Neuronal stem cell (in vitro differentiated cells): ENCODE results near the gene CCDC195.

ENCODE experiments used
- DNase-seq: peaks from one replicate; pipeline ENCODE4 v3.0.0-alpha.2; 2013; ENCODE audit warnings: low spot score
- H2AFZ ChIP-seq: one replicate; pipeline ENCODE4 v1.6.1; 2013; ENCODE audit warnings: mild to moderate bottlenecking, low read length, inconsistent platforms
- H2AK5ac ChIP-seq: 2 replicates; pipeline ENCODE4 v1.6.1; 2013; ENCODE audit warnings: low read depth, mild to moderate bottlenecking, inconsistent platforms, low read length, moderate library complexity, mixed read lengths
- H2BK120ac ChIP-seq: 2 replicates; pipeline ENCODE4 v1.6.1; 2013; ENCODE audit warnings: low read depth, mild to moderate bottlenecking, inconsistent platforms, low read length, moderate library complexity, mixed read lengths
- H2BK12ac ChIP-seq: one replicate; pipeline ENCODE4 v1.6.1; 2013; ENCODE audit warnings: low read length, inconsistent platforms
- H2BK15ac ChIP-seq: 2 replicates; pipeline ENCODE4 v1.6.1; 2013; ENCODE audit warnings: mild to moderate bottlenecking, low read length, inconsistent platforms, mixed read lengths
- H2BK5ac ChIP-seq: one replicate; pipeline ENCODE4 v1.6.1; 2013; ENCODE audit warnings: inconsistent platforms, mild to moderate bottlenecking, low read length, moderate library complexity
- H3K14ac ChIP-seq: one replicate; pipeline ENCODE4 v1.6.1; 2013; ENCODE audit warnings: low read length, inconsistent platforms
- H3K18ac ChIP-seq: 2 replicates; pipeline ENCODE4 v1.6.1; 2013; ENCODE audit warnings: low read length, inconsistent platforms
- H3K23ac ChIP-seq: 2 replicates; pipeline ENCODE4 v1.6.1; 2013; ENCODE audit warnings: low read depth, mild to moderate bottlenecking, mixed read lengths, low read length, inconsistent platforms; ENCODE audit not compliant: poor library complexity
- H3K27ac ChIP-seq: replicated peaks from 3 replicates; pipeline ENCODE4 v1.5.1; 2013; ENCODE audit warnings: low read length, inconsistent platforms
- H3K27me3 ChIP-seq, 3 experiments: 2 replicates each; pipeline ENCODE4 v1.6.1; 2013; ENCODE audit warnings: low read length in 3 of 3, mild to moderate bottlenecking in 2 of 3, inconsistent platforms in 1 of 3, low read depth in 1 of 3, mixed read lengths in 1 of 3, moderate library complexity in 1 of 3; ENCODE audit not compliant: control insufficient read depth in 3 of 3, insufficient read depth in 3 of 3
- H3K36me3 ChIP-seq, 2 donors: replicated peaks in 1 of 2; 2 replicates each; pipeline ENCODE4 v1.6.1; 2013; ENCODE audit warnings: low read length in 2 of 2; ENCODE audit not compliant: control insufficient read depth in 2 of 2, insufficient read depth in 2 of 2
- H3K4ac ChIP-seq: 2 replicates; pipeline ENCODE4 v1.6.1; 2013; ENCODE audit warnings: inconsistent platforms, mild to moderate bottlenecking, low read length, moderate library complexity
- H3K4me1 ChIP-seq, 2 donors: 1 replicate in 1 of 2; 2 replicates in 1 of 2; pipeline ENCODE4 v1.6.1; 2013; ENCODE audit warnings: low read length in 2 of 2, low read depth in 1 of 2; ENCODE audit not compliant: control insufficient read depth in 2 of 2, insufficient read depth in 1 of 2
- H3K4me2 ChIP-seq: one replicate; pipeline ENCODE4 v1.6.1; 2013; ENCODE audit warnings: mild to moderate bottlenecking, low read length, inconsistent platforms; ENCODE audit not compliant: insufficient read depth, poor library complexity, severe bottlenecking
- H3K4me3 ChIP-seq, 2 donors: 2 replicates each; pipeline ENCODE4 v1.5.1; 2013; ENCODE audit warnings: low read length in 2 of 2, mild to moderate bottlenecking in 2 of 2, inconsistent platforms in 1 of 2, moderate library complexity in 1 of 2
- H3K79me1 ChIP-seq: one replicate; pipeline ENCODE4 v1.6.1; 2013; ENCODE audit warnings: low read depth, mild to moderate bottlenecking, inconsistent platforms, low read length, moderate library complexity
- H3K9ac ChIP-seq: one replicate; pipeline ENCODE4 v1.6.1; 2013; ENCODE audit warnings: mild to moderate bottlenecking, low read depth, low read length, inconsistent platforms; ENCODE audit not compliant: poor library complexity
- H3K9me3 ChIP-seq, 2 donors: replicated peaks in 1 of 2; 2 replicates each; pipeline versions ENCODE3 to v1.6.1; 2013; ENCODE audit warnings: low read length in 2 of 2, mild to moderate bottlenecking in 2 of 2, inconsistent platforms in 1 of 2, low read depth in 1 of 2, mixed read lengths in 1 of 2, moderate library complexity in 1 of 2; ENCODE audit not compliant: control insufficient read depth in 2 of 2, insufficient read depth in 1 of 2
- H4K8ac ChIP-seq: one replicate; pipeline ENCODE4 v1.6.1; 2013; ENCODE audit warnings: low read depth, mild to moderate bottlenecking, inconsistent platforms, low read length, moderate library complexity
- H4K91ac ChIP-seq: one replicate; pipeline ENCODE4 v1.6.1; 2013; ENCODE audit warnings: low read length, low read depth, mild to moderate bottlenecking, inconsistent platforms; ENCODE audit not compliant: poor library complexity
- WGBS, 2 donors: extraction: QIAGEN DNeasy Blood & Tissue Kit; methylation state at CpG; one replicate each; pipeline ENCODE4 v1.1.7; 2013; ENCODE audit warnings: missing lambda C conversion rate in 2 of 2, mixed read lengths in 1 of 2; ENCODE audit not compliant: insufficient read length in 2 of 2, insufficient replicate concordance in 1 of 2; ENCODE audit errors: extremely low coverage in 2 of 2; 5-methylcytosine and 5-hydroxymethylcytosine counted together

The CCDC195 gene

GRCh38 chr2:224711859-224712665, 4.1 kb downstream of the CCDC195 start:
- Histone ChIP-seq H3K14ac (no peak overlapping the region), H3K9ac (no peak overlapping the region), H3K79me1 (no peaks in the 10 kb centered on the region), H3K4me1 (no peaks in the 10 kb centered on the region), H3K9me3 (no peaks in the 10 kb centered on the region), H4K8ac (no peak overlapping the region), H3K4me2 (no peak overlapping the region), H3K27me3 (no peaks in the 10 kb centered on the region), H4K91ac (no peak overlapping the region), H2BK15ac (no peak overlapping the region), H3K4me3 (no peak overlapping the region), H3K4ac (no peak overlapping the region), H3K36me3 (no peaks in the 10 kb centered on the region), H2AFZ (no peak overlapping the region), H2BK12ac (no peak overlapping the region), H2BK5ac (no peak overlapping the region), H3K27ac (no peak overlapping the region), H2AK5ac (no peak overlapping the region), H2BK120ac (no peak overlapping the region), H3K23ac (no peak overlapping the region), H3K18ac (no peak overlapping the region)
- WGBS, 2 donors = no CpG with 5 or more reads among the region's 10 CpGs
- DNase-seq = no peak

- Histone ChIP-seq H3K79me1 (no peaks in the 10 kb centered on the region), H3K18ac (no peak overlapping the region), H2BK120ac (no peak overlapping the region), H3K27ac (no peak overlapping the region), H4K8ac (no peak overlapping the region), H2BK5ac (no peak overlapping the region), H3K4me1 (no peaks in the 10 kb centered on the region), H4K91ac (no peak overlapping the region), H3K4me2 (no peak overlapping the region), H2AK5ac (no peak overlapping the region), H2BK12ac (no peak overlapping the region), H3K9me3 (no peaks in the 10 kb centered on the region), H2BK15ac (no peak overlapping the region), H3K9ac (no peak overlapping the region), H3K4me3 (no peak overlapping the region), H3K4ac (no peak overlapping the region), H3K23ac (no peak overlapping the region), H3K36me3 (no peaks in the 10 kb centered on the region), H3K14ac (no peak overlapping the region), H2AFZ (no peak overlapping the region), H3K27me3 (no peaks in the 10 kb centered on the region)
- no peak for DNase-seq
- WGBS, 2 donors = no CpG with 5 or more reads among the region's 3 CpGs
Observed at GRCh38 chr2:224711381-224711780, 4.8 kb downstream of the CCDC195 start.

DNA sequence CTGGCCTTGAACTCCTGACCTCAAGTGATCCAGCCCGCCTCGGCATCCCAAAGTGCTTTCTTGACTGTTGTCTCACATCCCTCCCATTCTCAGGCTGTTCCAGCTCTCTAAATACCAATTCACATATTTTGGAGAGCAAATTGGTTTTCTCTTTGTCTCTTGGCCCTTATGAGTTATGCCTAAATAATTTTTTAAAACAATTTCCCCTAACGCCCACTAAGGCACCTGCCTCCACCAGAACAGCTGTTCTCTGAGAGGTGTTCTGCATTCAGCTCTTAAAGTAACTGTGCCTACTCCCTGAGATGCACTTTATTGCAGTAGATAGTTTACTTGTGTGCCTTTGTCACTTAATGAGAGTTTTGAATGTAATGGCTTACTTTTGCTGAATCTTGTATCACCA, 6.9 kb downstream of the CCDC195 start:
- Histone ChIP-seq H4K8ac (no peak overlapping the region), H2BK120ac (no peak overlapping the region), H3K9me3 (no peaks in the 10 kb centered on the region), H3K27me3 (no peaks in the 10 kb centered on the region), H3K4me1 (no peaks in the 10 kb centered on the region), H2AK5ac (no peak overlapping the region), H3K4me2 (no peak overlapping the region), H3K4ac (no peak overlapping the region), H4K91ac (no peak overlapping the region), H2BK5ac (no peak overlapping the region), H3K23ac (no peak overlapping the region), H3K36me3 (no peaks in the 10 kb centered on the region), H2BK12ac (no peak overlapping the region), H2AFZ (no peak overlapping the region), H2BK15ac (no peak overlapping the region), H3K14ac (no peak overlapping the region), H3K4me3 (no peak overlapping the region), H3K27ac (no peak overlapping the region), H3K79me1 (no peaks in the 10 kb centered on the region), H3K18ac (no peak overlapping the region), H3K9ac (no peak overlapping the region)
- no CpG with 5 or more reads among the region's 3 CpGs for WGBS, 2 donors
- DNase-seq = no peak

- no peak overlapping the region for H3K18ac ChIP-seq
- no peak overlapping the region for H3K4ac ChIP-seq
- H2BK5ac ChIP-seq = no peak overlapping the region
- no peak overlapping the region for H3K23ac ChIP-seq
- no peaks in the 10 kb centered on the region for H3K36me3 ChIP-seq
- no peak overlapping the region for H3K9ac ChIP-seq
- no peak overlapping the region for H2AK5ac ChIP-seq
- no peak overlapping the region for H3K4me2 ChIP-seq
- no peak overlapping the region for H3K27ac ChIP-seq
- no peaks in the 10 kb centered on the region for H3K79me1 ChIP-seq
- no peak overlapping the region for H2BK120ac ChIP-seq
- WGBS, 2 donors = no CpG with 5 or more reads among the region's 3 CpGs
- no peak overlapping the region for H2BK12ac ChIP-seq
- DNase-seq = no peak
- H3K9me3 ChIP-seq = no peaks in the 10 kb centered on the region
- no peak overlapping the region for H3K14ac ChIP-seq
- H4K91ac ChIP-seq = no peak overlapping the region
- H2BK15ac ChIP-seq = no peak overlapping the region
- no peak overlapping the region for H3K4me3 ChIP-seq
- no peaks in the 10 kb centered on the region for H3K4me1 ChIP-seq
- no peak overlapping the region for H2AFZ ChIP-seq
- no peaks in the 10 kb centered on the region for H3K27me3 ChIP-seq
- H4K8ac ChIP-seq = no peak overlapping the region
Observed at GRCh38 chr2:224694502-224694901, 21.7 kb downstream of the CCDC195 start.
